Forelimb muscle (tissue), 1 donor: ENCODE data around the gene CHIA. TPM values are rescaled to one million over a fixed set of nuclear protein-coding genes. Genes with fewer than 3 reads are reported as not detected.

Experiments
- DNase-seq: peaks from one replicate; pipeline ENCODE4 v3.0.0-alpha.2; 2013; ENCODE audit warnings: low read depth
- polyA plus RNA-seq: library from polyadenylated mRNA; unstranded; fragments of 120-200 nt; gene quantifications from one replicate; pipeline ENCODE4 v1.2.1, GENCODE V29; 2013; ENCODE audit not compliant: insufficient read length

Gene CHIA
- not detected for polyA plus RNA-seq

- DNase-seq: no peak
Measured at GRCh38 chr1:111290630-111291029, at the start of gene CHIA. Gene CHIA (plus strand): TSS chr1:111290851. CDS start chr1:111310468, 19,617 bp downstream.

GRCh38 chr1:111241797-111242196 is 48.9 kb upstream of the CHIA start:
- no peak for DNase-seq

GRCh38 chr1:111242805-111243523 is 47.7 kb upstream of the CHIA start:
- DNase-seq: no peak

- no peak for DNase-seq
Measured at GRCh38 chr1:111247125-111247838, 43.4 kb upstream of the CHIA start.

- DNase-seq: no peak
Measured at GRCh38 chr1:111249960-111250359, 40.7 kb upstream of the CHIA start.

- no peak for DNase-seq
Measured at GRCh38 chr1:111251570-111251969, 39.1 kb upstream of the CHIA start.

- DNase-seq: no peak
Measured at GRCh38 chr1:111252786-111253185, 37.9 kb upstream of the CHIA start.

GRCh38 chr1:111253876-111254275 is 36.8 kb upstream of the CHIA start:
- no peak for DNase-seq

GRCh38 chr1:111256988-111257658 is 33.5 kb upstream of the CHIA start:
- no peak for DNase-seq

- DNase-seq: no peak
Measured at GRCh38 chr1:111267801-111268508, 22.7 kb upstream of the CHIA start.

- no peak for DNase-seq
Measured at GRCh38 chr1:111269825-111270406, 20.7 kb upstream of the CHIA start.

- DNase-seq: no peak
Measured at GRCh38 chr1:111270771-111271463, 19.7 kb upstream of the CHIA start.

- DNase-seq: no peak
Measured at GRCh38 chr1:111271464-111271801, 19.2 kb upstream of the CHIA start.

GRCh38 chr1:111272081-111272480 is 18.6 kb upstream of the CHIA start:
- DNase-seq: no peak

GRCh38 chr1:111274653-111275052 is 16.0 kb upstream of the CHIA start:
- DNase-seq: no peak

GRCh38 chr1:111275079-111275478 is 15.6 kb upstream of the CHIA start:
- DNase-seq: no peak

- no peak for DNase-seq
Measured at GRCh38 chr1:111275780-111276433, 14.7 kb upstream of the CHIA start.

GRCh38 chr1:111279144-111279543 is 11.5 kb upstream of the CHIA start:
- no peak for DNase-seq

GRCh38 chr1:111280267-111280666 is 10.4 kb upstream of the CHIA start:
- no peak for DNase-seq

GRCh38 chr1:111281411-111281810 is 9.2 kb upstream of the CHIA start:
- no peak for DNase-seq

GRCh38 chr1:111283838-111284237 is 6.8 kb upstream of the CHIA start:
- DNase-seq: no peak
